Testis (tissue), 2 donors: ENCODE measurements around the gene ACSS3.

Experiments used
- POLR2A ChIP-seq: fragments of 450-650 bp; IDR thresholded peaks from one replicate; pipeline ENCODE4 v1.6.1; 2017; ENCODE audit warnings: antibody characterized with exemption, mild to moderate bottlenecking, moderate library complexity
- TF ChIP-seq, protein P1 (sequence below), 3 experiments: fragments of 450-650 bp in 2 of 3; fragments of 200-600 bp in 1 of 3; sonication (generic) in 1 of 3; IDR thresholded peaks; one replicate each; pipeline ENCODE4 v1.5.1; 2016 to 2019; ENCODE audit warnings: antibody characterized with exemption in 3 of 3, mild to moderate bottlenecking in 2 of 3, moderate library complexity in 1 of 3

DNA sequence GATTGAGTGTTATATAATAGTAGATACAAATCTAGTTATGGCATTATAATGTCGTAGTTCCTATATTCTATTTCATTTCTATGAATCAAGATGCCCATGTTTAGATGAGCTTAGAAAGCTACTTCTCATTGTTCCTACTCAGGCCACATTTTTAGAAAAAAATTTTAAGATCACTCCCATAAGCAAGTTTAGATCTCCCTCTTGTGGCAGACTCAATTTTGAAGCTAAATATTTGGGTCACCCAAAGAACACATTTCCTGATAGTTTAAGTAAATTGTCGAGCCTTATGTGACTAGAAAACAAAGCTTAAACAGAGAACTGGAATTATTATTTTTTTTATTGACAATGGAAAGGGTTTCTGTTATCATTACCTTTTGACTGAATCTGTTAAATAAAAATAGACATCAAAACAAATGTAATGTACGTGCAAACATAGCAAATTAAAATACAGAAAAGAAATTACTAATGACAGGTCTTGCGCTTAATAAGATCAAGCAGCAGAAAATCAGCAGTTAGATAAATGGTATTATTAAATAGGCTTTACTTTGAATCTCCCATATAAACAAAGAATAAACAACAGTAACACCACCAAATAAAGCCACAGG lies 180.2 kb downstream of the ACSS3 start:
- TF ChIP-seq, protein P1, sequence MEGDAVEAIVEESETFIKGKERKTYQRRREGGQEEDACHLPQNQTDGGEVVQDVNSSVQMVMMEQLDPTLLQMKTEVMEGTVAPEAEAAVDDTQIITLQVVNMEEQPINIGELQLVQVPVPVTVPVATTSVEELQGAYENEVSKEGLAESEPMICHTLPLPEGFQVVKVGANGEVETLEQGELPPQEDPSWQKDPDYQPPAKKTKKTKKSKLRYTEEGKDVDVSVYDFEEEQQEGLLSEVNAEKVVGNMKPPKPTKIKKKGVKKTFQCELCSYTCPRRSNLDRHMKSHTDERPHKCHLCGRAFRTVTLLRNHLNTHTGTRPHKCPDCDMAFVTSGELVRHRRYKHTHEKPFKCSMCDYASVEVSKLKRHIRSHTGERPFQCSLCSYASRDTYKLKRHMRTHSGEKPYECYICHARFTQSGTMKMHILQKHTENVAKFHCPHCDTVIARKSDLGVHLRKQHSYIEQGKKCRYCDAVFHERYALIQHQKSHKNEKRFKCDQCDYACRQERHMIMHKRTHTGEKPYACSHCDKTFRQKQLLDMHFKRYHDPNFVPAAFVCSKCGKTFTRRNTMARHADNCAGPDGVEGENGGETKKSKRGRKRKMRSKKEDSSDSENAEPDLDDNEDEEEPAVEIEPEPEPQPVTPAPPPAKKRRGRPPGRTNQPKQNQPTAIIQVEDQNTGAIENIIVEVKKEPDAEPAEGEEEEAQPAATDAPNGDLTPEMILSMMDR (IDR thresholded peaks at IDR 0.05): peak; percentile 12 to 46 (median 40)
- no peak for TF ChIP-seq POLR2A
